HG03460 (cell line): ENCODE results near the gene NCAPH2.
"Not testable (repeated sequence)": the region's sequence is repeated elsewhere in the genome, so short reads cannot be mapped to it uniquely, and the experiment has no call there.

ENCODE experiments used
- ATAC-seq: cut with Tn5 transposase; IDR thresholded peaks from one replicate; pipeline ENCODE4 v1.9.1; 2021; ENCODE audit not compliant: unreplicated experiment

NCAPH2 gene

GRCh38 chr22:50529416-50529896, 21.4 kb downstream of the NCAPH2 start:
- ATAC-seq = no peak

GRCh38 chr22:50529897-50530579, 22.0 kb downstream of the NCAPH2 start, which contains the start of gene TYMP:
Gene TYMP, minus strand, starts transcription at chr22:50530012. Its CDS starts 303 bp downstream, at chr22:50529709.
- peak; percentile 19 for ATAC-seq

GRCh38 chr22:50530580-50530876, 22.5 kb downstream of the NCAPH2 start:
- ATAC-seq = no peak

GRCh38 chr22:50530877-50531545, 23.0 kb downstream of the NCAPH2 start:
- no peak for ATAC-seq

DNA sequence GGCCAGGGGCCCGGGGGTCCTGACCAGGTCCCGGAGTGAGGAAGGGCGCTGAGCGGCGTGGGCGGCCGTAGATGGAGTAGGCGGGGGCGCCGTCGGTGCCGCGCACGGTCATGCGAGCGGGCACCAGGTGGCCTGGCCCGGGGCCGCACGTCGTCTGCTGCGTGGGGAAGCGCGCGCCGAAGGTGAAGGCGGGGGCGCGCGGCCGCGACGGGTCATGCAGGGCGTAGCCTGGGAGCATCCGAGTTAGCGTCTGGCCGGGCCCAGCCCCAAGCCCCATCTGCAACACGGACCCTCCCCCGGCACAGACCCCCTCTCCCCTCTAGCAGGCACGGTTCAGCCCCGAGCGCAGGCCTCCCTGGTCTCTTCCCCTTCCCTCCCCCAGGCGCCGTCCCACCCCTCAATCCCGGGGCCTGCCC, 23.5 kb downstream of the NCAPH2 start:
- ATAC-seq = no peak

- no peak for ATAC-seq
These were observed 24.1 kb downstream of the NCAPH2 start for GRCh38 chr22:50531962-50532674.

GRCh38 chr22:50532824-50533796, 25.1 kb downstream of the NCAPH2 start:
- ATAC-seq = no peak

DNA sequence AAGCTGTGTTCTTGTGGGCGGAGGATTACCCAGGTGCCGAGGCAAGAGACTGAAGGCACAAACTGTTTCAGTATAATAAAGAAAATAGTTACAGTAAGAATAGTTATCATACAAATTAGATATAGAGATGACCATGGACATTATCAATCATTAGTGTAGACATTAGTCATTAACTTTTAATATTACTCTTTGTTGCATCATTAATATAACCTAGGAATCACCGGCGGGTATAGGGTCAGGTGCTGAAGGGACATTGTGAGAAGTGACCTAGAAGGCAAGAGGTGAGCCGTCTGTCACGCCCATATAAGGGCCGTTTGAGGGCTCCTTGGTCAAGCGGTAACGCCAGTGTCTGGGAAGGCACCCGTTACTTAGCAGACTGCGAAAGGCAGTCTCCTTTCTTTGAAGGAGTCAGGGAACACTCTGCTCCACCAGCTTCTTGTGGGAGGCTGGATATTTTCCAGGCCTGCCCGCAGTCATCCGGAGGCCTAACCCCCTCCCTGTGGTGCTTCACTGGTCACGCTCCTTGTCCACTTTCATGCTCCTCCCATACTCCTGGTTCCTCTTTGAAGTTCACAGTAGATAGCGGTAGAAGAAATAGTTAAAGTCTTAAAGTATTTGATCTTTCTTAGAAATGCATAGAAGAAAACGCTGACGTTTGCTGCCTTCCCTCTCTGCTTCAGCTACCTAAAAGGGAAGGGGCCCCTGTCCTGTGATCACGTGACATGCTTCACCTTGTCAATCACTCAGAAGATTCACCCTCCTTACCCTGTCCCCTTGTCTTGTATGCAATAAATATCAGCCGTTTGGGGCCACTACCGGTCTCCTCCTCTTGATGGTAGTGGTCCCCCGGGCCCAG, 26.1 kb downstream of the NCAPH2 start:
- not testable (repeated sequence) for ATAC-seq

- ATAC-seq = no peak
These were observed 27.1 kb downstream of the NCAPH2 start for GRCh38 chr22:50535113-50535512.

DNA sequence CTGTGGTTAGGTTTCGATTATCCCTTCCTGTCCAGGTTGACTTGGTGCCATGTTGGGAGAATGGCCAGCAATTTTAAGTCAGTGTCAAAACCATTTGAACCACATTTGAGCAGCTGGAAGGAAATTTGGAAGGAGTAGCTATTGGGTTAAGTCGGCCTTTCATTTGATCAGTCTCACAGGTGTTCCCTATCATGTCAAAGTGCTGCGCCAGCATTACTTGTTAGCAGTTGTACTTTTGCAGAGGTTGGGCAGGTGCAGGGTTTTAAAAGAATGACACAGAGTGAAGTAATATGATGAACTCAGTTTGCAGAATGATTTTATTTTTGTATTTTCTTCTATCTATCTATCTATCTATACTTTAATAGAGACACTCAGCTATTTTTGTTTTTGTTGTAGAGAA, 28.2 kb downstream of the NCAPH2 start:
- no peak for ATAC-seq

DNA sequence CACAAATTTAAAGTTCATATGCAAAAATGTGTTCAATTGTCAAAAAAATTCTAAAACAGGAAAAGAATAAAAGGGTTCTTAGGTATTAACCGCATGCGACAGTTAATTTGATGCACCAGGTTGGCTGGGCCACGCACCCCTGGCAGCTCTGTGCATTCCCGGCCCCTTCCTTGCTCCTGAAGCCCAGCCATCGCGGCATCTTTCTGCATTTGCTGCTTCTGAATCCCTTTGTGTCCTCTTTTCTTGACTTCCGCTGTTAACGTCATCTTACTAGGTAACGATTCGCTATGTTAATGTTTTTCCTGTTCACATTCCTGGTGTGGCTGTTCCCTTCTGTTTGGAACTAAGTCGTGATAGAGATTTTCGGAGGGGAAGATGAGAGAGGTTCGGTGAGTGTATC, 29.7 kb downstream of the NCAPH2 start:
- ATAC-seq = no peak

GRCh38 chr22:50540381-50540780, 32.4 kb downstream of the NCAPH2 start:
- ATAC-seq = no peak

DNA sequence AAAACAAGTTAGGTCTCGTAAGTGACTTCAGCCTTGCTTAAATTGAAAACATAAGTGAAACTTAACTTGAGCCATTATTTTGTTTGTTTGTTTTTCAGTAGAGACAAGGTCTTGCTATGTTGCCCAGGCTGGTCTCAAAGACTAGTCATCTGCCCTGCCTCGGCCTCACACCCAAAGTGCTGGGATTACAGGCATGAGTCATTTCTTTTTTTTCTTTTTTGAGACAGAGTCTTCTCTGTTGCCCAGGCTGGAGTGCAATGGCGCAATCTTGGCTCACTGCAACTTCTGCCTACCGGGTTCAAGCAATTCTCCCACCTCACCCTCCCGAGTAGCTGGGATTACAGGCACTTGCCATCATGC, 33.6 kb downstream of the NCAPH2 start:
- ATAC-seq = not testable (repeated sequence)

DNA sequence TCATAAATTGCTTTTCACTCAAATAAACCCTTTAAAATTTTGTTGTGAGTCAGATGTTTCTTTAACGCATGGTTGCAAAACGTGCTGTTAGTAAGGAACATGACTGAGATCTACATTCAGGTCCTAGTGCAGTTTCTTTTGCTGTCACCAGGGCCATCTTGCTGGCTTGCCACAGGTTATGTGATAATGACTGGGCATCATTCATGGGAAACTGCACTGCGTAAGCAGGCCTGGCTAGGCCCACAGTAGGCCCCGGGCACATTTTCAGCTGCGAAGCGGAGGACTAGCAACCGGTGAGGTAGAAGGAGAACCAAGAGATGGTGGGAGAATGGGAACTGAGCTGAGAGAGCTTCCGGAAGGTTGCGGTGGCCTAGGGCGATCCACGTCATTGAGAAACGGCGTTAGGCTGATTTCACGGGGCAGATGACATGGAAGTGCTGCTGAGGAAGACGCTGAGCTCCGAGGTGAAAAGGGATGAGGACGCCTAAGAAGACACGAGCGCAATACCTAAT, 34.4 kb downstream of the NCAPH2 start:
- ATAC-seq = no peak

DNA sequence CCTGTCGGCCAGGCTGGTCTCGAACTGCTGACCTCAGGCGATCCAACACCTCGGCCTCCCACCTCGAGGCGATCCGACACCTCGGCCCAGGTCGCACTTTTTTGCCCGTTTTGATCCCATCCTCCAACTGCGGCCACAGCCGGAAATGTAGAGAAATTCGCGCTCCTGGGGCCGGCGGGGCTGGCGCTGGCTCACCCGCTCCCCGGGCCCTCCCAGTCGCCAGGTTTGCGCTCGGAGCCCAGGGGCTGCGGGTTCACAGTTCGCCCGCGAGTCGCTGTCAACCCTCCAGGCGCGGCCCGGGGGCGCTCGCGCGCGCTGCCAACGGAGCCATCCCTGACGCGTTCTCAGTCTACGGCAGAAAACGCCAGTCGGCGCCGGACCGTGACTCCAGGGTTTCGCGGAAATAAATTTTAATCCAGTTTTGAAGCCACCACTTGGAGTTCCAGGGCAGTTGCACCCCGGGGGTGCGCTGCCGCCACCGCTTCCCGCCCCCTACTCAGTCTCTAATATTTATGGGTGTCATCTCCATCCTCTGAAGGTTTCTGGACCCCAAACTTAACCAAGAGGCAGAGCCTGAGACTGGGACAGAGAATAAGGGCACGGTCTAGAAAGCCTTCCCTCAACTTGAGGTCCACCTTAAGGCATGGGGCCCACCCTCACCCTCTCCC, 36.2 kb downstream of the NCAPH2 start:
- ATAC-seq = no peak

DNA sequence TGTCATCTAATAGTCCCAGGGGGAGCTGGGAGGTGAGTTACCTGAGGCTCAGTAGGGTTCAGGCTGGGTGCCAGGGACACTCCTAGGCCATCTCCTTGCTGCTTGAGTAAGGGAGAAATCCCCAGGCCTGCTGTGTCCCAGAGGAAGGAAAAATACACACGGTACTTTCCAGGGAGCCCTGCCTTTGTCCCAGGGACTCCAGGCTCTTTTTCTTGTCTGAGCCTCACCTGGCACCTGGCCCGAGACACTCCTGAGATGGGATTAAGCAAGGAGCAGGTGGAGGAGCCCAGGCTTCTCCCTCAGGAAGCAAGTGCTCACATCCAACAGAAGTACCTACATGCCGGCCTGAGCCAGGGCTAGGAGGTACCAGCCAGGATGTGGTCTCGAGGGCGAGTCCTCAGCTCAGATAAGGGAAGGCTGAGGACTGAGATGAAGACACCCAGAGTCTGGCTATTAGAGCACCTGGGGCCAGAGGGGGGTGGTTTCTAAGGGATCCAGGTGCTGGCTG, 36.8 kb downstream of the NCAPH2 start:
- ATAC-seq = no peak

DNA sequence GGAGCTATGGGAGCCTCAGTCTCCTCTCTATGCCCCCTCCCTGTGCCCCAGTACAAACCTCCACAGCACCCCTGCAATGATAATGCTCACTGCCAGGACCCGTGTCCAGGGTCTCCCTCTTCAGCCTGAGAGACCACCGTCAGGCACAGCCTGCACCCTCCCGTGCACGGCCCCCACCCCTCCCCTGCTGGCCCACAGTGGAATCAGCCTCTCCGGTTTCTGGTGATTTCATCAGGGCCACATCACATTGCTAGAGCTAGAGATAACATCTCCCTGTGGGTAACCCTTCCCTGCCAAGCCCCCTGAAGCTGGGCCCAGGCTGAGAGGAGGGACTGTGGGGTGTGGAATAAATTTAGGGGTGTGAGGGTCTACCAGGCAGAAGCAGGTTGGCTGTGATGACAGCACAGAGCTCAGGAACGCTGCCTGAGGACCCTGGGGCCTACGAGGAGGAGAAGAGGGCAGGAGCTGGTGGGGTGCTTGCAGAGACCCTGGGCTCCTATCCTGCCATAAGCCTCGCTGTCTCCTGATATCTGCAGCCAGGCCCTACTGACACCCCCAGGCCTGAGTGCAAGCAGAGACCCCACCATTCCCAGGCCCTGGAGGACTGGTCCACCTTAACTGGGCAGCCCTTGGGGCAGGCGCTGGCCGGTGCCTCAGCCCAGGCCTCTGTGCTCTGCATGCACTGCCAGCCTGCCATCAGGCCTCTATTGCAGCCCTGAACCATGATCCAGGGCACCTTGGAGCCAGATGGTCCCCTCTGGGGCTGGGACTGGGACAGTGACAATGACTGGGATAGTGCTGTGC, 37.7 kb downstream of the NCAPH2 start, which contains the start of gene KLHDC7B:
Gene KLHDC7B (plus strand): TSS at position 378 of the 804 bp plus-strand sequence. CDS start 345 bp downstream, at position 723.
- ATAC-seq = no peak
